ENCODE data around the gene ACAD11.
"Not testable (repeated sequence)": the region's sequence is repeated elsewhere in the genome, so short reads cannot be mapped to it uniquely, and the experiment has no call there.

Gene ACAD11

DNA sequence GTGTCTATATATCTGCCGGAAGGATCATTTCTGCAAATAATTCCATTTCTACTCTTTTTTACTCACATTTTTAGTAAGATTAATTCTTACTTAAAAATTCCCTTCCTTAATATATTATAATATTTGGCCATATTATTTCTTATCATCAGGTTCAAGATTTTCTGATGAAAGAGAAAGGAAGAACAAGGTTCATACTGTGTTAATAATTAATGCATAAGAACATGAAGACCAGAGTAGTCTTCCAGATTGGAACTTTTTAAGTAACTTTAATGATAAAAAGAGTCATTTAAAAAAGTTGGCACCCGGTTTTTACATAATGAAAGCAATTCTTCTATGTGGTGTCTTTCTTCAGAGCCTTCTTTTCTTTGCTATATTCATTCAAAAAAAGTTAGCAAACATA, 61.9 kb downstream of the ACAD11 start:
- no peak for DNase-seq

DNA sequence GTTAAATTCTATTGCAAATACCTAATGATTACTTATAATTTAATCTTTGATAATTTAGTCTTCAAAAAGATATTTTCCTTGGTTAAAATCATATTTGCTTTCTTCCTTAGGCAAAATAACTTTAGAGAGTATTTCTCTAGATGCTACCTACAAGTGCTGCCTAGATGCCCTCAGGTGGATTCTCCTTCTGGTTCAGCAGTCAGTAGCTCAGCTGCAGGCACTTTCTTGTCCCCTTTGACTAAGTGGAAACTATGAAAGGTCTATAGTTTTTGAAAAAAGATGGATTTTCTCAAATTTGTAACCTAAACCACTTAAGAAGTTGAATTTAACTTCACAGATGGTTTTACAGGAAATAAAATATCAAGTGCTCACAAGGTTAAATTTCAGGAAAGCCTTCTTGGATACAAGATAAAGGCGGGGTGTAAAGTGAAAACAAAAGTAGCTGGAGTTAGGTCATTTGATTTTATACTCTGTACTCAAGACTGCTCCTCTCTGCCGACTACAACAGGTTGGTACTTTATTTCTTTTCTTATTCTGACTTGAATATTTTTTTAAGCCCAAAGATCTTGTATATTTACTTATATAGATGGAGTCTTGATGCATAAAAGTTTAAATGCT, 62.7 kb downstream of the ACAD11 start, which contains the start of gene ACKR4:
Gene ACKR4, plus strand, starts transcription at position 455 of the 618 bp plus-strand sequence. CDS start 3,128 bp downstream, outside the sequence.
- no peak for DNase-seq

DNA sequence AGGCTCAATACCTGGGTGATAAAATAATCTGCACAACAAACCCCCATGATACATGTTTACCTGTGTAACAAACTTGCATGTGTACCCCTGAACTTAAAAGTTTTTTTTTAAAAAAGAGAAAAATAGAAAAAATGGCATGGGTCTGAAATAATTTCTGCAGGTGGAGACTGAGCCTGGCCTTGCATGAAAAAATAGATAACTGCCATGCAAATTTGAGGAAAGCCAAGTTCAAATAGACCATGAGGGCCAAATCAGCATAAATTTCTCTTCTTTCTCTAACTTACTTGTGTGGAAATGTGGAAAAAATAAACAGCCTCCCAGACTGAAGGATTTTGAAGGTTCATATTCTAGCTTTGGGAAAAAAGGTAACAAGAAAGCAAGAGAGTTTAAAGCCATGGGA, 63.3 kb downstream of the ACAD11 start:
- no peak for DNase-seq

DNA sequence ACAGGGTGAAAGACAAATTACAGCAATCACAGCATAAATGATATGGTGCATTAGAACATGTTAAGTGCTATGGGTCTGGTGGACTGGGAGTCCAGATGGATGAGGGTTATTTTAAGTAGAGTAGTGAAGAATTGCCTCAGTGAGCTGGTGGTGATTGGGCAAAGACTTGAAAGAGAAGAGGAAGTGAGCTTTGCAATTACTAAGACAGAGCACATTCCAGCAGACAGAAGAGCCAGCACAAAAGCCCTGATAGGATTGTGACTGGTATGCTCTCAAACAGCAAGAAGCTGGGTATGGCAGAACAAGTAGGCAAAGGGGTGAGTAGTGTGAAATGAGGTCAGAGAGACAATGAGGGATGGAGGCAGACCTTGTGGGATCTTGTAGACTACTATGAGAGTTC, 64.6 kb downstream of the ACAD11 start:
- no peak for DNase-seq

DNA sequence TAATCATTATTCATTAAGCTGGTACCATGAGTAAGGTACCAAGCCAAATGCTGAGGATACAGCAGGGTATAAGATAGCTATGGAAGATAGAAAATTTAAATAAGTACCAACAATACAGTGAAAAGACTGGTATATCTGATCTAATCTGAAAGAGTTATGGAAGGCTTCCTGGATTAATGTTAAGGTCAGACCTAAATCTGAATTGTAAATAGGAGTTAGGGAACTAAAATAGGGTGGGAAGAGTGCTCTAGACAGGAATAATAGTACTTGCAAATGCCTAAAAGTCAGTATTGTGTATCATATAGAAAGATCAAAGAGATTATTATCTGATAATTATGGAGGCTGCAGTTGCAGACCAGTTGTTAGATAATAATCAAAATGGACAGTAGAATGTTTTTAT, 65.1 kb downstream of the ACAD11 start:
- DNase-seq: no peak

DNA sequence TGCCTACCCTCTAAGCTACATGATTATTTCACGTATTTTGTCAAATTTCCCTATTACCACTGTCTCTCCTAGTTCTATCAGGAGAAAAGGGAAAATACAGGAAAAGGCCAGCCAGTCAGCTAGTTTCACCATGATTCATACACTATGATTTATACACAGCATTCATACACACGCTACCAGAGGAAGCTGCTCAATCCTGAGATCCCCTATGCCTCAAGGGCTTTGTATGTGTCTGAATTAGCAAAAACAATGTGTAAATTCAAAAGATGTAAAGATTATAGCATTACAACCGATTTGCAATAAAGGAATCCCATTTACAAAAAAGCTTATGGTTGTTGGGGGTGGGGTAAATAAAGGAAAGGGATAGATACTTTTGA, 65.7 kb downstream of the ACAD11 start:
- DNase-seq: no peak

DNA sequence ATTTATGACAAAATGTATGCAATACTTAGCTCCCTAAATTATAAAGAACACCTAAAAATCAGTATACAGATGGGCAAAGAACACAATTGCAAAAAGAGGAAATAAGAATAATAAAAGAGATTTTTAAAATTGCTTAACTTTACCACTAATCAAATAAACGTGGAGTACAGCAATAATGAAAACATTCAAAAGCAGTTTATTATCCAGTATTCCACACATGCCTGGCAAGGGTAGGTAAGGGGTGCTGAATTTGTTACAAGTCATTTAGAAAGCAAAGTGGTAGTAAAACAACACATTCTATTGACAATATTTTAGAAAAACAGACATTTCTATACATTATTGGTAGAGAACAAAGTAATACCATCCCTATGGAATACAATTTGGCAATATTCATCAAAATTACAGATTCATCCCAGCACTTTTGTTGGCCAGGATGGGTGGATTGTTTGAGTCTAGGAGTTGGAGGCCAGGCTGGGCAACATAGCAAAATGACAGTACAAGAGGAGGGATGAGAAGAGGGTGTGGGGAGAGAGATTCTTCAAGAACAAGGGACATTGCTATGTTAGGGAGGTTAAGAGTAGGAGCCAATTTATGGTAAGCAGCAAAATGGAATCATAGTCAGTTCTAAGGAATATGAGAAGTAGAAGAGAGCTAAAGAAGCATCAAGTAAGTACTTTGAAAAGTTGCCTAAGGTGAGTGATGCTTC, 66.2 kb downstream of the ACAD11 start:
- DNase-seq: no peak

DNA sequence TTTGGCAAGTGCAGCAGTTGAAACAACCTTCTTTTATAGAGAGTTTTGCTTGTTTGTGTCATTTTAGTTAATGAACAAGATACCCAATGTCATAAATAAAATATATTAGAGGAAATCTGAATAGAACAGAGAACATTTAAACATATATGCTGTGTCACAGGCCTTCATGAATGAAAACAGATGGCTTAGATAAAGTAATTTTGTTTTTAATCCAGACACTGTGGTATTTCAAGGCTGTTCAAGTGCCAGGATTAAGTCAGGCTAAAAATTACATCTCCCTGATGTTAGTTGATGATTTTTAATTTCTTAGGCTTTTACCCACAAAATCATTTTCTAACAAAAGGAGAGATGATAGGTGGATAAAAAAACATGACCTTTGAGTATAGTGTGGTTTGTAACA, 67.4 kb downstream of the ACAD11 start:
- DNase-seq: no peak

DNA sequence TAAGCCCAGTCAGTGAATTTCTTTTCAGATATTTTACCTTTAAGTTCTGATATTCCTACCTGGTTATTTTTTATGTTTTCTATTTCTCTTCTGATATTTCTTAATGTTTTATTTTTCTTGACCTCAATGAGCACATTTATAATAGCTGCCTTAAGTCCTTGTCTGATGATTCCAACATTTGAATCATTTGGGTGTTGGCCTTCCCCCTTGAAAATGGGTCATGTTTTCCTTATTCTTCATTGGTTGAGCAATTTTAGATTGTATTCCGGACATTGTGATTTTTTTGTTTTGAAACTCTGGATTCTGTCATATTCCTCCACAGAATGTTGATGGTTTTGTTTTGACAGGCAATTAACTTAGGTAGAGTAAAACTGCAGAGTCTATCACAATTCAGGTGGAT, 72.2 kb downstream of the ACAD11 start:
- no peak for DNase-seq

DNA sequence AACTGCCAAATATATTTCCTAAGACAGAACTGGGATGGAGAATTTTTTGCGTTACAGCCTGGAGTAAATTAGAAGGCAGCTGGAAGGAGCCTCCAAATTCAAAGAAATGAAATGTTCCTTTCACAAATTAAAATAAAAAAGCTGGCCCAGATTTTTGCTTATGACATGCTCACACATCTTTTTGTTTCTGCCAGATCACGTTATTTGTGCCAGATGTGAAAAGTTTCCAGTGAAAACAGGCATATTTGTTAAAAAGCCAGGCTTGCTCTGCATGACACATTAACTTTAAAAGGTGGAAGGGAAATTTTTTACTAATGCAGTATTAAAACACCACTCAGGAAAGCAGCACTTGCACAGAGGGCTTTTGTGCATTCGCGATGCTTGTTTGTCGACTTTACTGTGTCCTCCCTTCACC, 85.8 kb downstream of the ACAD11 start:
- DNase-seq: no peak

DNA sequence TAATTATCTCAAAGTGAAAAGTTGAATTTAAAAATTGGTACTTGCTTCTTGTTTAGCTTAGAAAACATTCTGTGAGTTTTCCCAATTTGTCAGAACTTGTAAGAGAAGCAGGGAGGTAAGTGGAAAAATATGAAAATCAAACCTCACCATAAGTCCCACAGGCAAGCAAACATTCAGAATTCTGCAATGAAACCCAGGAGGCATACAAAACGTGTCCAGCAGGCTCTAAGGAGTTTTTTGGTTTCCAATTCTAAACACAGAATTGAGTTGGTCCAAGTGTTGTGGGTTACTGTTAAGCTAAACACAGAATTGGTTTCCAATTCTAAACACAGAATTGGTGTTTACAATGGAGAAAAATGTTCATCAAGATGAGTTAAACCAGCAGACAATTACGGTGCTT, 89.6 kb downstream of the ACAD11 start:
- DNase-seq: no peak

DNA sequence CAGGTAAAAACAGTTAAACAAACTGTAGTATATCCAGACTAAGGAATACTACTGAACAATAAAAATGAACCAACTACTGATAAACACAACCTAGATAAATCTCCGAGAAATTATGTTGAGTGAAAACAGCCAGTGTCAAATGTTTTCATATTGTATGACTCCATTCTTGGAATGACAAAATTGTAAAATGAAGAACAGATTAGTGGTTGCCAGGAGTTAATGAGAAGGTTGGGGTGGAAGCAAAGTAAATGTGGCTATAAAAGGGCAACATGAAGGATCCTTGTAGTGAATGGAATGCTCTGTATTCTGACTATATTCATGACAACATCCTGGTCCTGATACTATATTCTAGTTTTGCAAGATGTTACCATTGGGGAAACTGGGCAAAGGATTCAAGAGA, 90.0 kb downstream of the ACAD11 start:
- DNase-seq: no peak

DNA sequence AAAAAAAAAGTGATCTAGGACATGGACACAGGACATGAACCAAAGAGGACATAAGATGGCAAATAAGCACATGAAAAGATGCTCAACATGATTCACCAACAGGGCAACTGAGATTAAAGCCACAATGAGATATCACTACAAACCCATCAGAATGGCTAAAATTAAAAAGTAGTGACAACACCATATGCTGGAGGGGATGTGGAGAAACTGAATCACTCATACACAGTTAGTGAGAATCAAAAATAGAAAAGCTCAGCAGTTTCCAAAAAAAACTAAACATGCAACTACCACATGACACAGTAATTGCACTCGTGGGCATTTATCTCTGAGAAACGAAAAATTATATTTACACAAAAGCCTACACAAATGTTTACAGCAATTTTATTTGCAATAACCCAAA, 90.5 kb downstream of the ACAD11 start:
- no peak for DNase-seq

DNA sequence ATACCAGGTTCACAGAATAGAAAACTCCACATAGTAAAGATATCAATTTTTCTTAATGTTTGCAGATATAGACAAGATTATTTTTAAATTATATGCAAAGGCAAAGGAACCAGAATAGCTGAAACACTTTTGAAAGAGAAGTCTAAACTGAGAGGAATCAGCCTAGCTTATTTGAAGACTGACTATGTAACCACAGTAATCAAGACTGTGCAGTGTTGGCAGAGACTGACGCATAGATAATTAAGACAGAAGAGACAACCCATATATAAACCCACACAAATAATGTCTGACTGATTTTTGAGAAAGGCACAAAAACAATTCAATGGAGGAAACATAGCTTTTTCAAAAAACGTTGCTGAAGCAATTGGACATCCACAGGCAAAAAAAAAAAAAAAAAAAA, 91.2 kb downstream of the ACAD11 start:
- DNase-seq: no peak

DNA sequence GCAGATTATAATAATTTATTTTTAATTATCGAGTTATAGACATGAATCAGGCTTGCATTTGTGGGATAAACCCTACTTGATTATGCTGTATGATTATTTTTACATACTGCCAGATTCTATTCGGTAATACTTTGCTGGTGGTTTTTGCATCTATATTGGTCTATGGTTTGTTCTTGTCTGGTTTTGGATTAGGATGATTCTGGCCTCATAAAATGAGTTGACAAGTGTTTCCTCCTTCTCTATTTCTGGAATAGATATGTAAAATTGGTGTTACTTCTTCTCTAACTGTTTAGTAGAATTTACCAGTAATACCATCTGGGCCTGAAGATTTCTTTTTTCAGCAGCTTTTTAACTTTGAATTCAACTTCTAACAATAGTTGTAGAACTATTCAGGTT, 95.5 kb downstream of the ACAD11 start:
- no peak for DNase-seq

DNA sequence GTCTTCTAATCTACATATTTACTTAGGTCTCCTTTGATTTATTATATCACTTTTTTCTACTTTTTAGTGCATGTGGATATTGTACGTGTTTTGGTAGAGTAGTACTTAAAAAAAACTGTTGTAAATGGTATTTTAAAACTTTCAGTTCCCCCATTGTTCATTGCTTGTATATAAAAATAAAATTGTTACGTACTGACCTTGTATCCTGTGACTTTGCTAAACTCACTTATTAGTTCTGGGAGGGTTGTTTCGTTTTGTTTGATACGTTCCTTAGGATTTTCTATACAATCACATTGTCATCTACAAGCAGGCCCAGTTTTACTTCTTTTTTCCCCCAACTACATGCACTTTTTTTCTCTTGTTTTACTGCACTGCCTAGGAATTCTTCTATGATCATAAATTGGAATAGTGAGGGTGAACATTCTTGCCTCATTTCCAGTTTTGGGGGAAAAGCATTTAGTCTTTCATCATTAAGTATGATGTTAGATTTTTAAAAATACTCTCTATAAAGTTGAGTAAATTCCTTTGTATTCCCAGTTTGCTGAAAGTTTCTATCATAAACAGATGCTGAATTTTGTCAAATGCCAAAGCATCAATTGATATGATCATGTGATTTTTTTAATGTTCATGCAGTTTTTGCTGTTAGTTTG, 96.1 kb downstream of the ACAD11 start:
- no peak for DNase-seq

DNA sequence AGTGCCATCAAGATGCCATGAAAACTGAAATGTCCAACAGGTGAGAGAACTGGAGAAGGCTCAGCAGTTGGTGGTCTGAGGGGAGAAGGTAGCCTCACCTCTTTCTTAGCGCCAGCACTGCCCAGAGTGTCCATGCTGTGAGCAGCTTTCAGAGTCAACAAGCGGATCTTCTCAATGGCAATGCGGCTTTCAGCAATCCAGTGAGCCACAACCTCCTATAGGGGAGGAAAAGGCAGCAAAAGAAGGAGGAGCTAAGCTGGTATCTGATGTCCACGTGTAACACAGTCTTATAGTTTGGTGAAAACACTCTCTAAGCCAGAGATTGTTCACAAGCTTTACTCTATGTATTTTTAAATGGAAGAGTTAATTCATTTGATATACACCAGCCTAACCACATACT, 98.6 kb downstream of the ACAD11 start:
- no peak for DNase-seq

DNA sequence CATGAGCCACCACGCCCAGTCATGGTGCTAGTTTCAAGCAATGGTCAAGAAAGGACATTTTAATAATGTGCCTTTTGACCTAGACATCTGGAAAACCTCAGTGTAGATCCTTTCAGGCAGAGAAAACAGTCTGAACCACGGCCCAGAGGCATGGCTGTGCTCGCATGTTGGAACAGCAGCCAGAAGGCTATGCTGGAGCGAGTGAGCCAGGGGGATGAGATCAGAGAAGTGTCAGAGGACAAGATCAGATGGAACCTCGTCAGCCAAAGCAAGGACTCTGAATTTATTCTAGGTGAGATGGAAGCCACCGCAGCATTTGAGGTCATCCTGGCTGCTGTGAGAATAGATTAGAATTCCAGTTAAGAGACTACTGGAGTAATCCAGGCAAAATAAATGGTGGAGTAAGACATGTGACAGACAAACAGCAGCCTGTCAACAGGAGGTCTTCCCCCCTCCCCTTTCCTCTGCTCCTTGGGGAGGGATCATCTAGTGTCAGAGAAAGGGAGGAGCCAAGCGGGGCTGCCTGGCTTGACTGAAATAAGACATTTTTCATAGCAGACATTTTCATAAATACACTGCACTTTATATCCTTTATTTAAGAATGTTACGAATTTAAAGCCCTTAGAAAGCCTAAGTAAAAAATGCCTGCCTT, 103.0 kb downstream of the ACAD11 start:
- DNase-seq: no peak

DNA sequence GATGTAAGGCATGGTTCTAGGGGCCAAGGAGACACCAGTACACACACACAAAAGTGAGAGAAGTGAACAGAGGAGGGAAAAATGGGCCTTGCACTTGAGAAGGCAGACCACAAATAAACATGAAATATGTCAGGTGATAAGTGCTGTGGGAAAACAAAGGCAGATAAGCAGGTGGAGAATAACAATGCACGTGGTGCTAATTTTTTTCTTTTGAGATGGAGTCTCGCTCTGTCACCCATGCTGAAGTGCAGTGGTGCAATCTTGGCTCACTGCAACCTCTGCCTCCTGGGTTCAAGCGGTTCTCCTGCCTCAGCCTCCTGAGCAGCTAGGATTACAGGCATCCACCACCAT, 103.6 kb downstream of the ACAD11 start:
- DNase-seq: not testable (repeated sequence)

DNA sequence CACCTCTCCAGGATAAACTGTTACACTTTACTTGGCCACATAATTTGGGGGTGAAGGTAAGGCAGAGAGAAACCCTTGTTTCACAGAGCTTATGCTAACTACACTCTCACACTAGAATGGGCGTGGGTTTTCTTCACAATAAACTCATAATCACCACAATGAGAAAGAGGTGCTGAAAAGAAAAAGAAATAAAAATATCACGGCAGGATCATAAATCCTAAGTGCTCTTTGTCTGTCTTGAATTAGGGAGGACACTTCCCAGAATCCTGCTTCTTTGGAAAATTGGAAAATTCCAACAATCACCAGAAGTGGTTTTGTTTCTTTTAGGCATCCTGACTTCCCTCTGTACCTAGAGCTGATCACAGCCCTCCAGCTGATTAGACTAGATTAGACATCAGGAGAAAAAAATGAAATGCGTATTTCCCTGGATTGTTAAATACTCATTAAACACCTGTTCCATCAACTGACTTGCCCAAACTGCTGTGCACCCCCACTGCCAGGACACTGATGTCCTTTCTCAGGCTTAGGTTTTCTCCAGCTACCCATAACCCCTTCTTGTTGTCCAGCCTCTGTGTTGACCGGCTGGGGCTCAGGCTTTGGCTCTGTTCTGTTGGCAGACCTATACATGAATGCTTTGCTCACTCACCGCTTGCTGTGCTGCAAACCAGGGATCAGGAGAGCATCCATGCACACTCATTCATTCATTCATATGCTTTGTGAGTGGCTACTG, 104.1 kb downstream of the ACAD11 start:
- DNase-seq: no peak

DNA sequence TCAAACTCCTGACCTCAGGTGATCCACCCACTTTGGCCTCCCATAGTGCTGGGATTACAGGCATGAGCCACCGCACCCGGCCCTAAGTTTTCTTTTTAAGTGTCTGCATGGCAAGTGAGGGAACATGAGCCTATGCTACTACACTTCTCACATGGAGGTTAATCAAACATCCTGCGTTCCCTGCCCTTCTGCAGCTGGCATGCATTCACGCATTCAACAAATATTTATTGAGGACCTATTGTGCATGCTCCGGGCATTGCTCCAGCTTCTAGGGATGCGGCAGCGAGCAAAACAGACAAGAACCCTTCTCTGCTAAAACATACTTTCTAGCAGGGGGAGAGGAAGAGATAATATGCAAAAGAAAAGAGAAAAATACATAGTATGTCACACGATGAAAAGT, 105.2 kb downstream of the ACAD11 start:
- DNase-seq: no peak

DNA sequence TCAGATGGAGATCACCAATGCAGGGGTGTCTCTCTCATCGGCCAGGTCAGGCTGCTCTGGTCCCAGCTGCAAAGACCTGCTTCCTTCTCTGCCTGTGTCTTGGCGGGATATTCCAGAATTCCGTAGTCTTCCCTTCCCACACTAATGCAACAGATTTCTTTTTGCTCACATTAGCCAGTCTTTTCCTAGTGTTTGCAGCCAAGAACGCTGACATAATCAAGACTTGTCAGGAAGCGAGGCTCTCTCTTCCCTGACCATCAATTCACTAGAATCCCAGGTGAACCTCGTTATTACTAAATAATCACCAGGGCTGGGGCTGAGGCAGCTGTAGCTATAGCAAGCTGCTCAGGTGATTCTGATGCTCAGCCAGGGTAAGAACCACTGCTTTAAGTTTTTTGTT, 105.8 kb downstream of the ACAD11 start:
- DNase-seq: no peak

DNA sequence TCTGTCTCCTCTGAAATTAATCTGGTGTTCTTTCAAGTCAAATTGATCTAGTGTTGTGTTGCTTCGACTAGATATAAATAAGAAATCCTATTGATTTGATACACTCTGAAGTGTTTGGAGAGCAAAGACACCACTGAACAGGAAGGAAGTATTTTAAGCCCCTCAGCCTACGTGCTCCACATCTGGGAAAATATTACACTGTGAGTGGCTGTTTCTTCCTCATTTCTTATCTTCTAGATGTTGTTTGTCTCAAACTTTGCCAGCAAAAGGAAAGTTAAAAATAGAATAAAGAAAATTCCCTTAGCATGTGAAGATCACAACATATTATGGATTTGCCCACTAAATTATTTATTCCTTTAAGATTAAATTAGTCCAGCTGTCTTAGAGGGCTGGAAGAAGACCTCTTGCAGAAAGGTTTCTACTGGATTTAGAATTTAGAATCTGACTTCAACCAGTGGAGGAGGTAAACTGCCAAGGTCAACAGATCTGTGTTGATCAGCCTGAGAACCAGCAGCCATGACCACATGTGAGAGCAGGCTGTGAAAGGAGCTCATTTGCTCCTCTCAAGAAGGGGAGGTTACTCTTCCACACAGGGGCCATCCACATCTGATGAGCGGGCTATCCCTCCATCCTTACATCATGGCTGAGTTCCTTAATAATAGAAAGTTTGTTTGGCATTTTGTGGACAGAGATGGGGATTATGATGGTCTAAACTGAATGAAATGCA, 108.9 kb downstream of the ACAD11 start:
- no peak for DNase-seq

Measured in activated CD8-positive, alpha-beta memory T cell treated with anti-CD3 and anti-CD28 coated beads for 24 hours (primary cell).